Measurements from ENCODE around the gene EFNB1.

GRCh38 chrX:68865300-68865699, 36.5 kb downstream of the EFNB1 start:
- no peak for TF ChIP-seq CBX3 (IDR thresholded peaks at IDR 0.05; ENCODE audit: borderline replicate concordance, low read depth)
- no peak for TF ChIP-seq NR2C1 (IDR thresholded peaks at IDR 0.05)
- TF ChIP-seq PKNOX1 (IDR thresholded peaks at IDR 0.05) = no peak
